Adipose tissue (tissue), 3 donors: Measurements from ENCODE around the gene PTPRA. TPM values are rescaled to one million over a fixed set of nuclear protein-coding genes. Genes with fewer than 3 reads are reported as not detected.
"Not testable (repeated sequence)": the region's sequence is repeated elsewhere in the genome, so short reads cannot be mapped to it uniquely, and the experiment has no call there.

Source experiments
- H3K27ac ChIP-seq: one replicate; pipeline ENCODE4 v1.5.1; 2013; ENCODE audit warnings: low read depth, low read length
- WGBS, 3 donors: extraction: QIAGEN DNeasy Blood & Tissue Kit; methylation state at CpG; one replicate each; pipeline ENCODE4 v1.1.7; 2013; 5-methylcytosine and 5-hydroxymethylcytosine counted together
- polyA plus RNA-seq, 3 donors: library from polyadenylated mRNA; stranded (reverse); fragments of 200-250 nt; gene quantifications; one replicate each; pipeline ENCODE4 v1.2.3, GENCODE V29; 2013
- donor health status: healthy with polysubstance abuse.
- donor health status: Bipolar disorder and iron deficiency.
- donor health status: healthy.

PTPRA gene
- polyA plus RNA-seq, 3 donors, result 15.7 to 31.1 (median 30.8) TPM

DNA sequence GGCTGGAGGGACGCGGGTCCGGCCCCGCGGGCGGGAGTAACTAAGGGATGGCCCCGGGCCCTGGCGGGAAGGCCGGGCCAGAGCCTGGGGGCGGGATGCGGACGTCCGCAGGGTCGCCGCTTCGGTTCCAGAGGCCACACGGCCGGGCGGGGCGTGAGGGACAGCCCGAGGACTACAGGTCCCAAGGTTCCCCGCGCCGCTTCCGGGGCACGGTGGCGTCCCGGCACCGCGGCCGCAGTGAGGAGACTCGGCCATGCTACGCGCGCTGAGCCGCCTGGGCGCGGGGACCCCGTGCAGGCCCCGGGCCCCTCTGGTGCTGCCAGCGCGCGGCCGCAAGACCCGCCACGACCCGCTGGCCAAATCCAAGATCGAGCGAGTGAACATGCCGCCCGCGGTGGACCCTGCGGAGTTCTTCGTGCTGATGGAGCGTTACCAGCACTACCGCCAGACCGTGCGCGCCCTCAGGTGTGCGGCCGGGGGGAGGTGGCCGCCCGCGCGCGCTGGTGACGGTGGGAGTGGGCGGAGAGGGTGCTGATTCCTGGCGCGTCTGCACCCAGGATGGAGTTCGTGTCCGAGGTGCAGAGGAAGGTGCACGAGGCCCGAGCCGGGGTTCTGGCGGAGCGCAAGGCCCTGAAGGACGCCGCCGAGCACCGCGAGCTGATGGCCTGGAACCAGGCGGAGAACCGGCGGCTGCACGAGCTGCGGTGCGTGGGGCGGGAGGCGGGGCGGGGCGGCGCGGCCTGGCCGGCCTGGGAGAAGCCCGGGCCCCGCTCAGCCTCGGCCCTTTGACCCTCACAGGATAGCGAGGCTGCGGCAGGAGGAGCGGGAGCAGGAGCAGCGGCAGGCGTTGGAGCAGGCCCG is 172.8 kb downstream of the PTPRA start, which contains the start of gene MRPS26:
MRPS26 (plus strand) TSS at position 237 of the 861 bp plus-strand sequence; CDS start at position 254, 17 bp downstream.
- whole genome bisulfite sequencing, 3 donors, result 0 to 1% (median 0%) methylated on average over 94 to 104 of the region's 104 CpGs
- peak within 1 kb of the TSS; percentile 41 for H3K27ac ChIP-seq

- H3K27ac ChIP-seq, result no peak overlapping the region
- whole genome bisulfite sequencing, 3 donors, result 36 to 44% (median 42%) methylated on average over 39 of the region's 39 CpGs
These were observed 173.6 kb downstream of the PTPRA start for GRCh38 chr20:3046677-3047462.

DNA sequence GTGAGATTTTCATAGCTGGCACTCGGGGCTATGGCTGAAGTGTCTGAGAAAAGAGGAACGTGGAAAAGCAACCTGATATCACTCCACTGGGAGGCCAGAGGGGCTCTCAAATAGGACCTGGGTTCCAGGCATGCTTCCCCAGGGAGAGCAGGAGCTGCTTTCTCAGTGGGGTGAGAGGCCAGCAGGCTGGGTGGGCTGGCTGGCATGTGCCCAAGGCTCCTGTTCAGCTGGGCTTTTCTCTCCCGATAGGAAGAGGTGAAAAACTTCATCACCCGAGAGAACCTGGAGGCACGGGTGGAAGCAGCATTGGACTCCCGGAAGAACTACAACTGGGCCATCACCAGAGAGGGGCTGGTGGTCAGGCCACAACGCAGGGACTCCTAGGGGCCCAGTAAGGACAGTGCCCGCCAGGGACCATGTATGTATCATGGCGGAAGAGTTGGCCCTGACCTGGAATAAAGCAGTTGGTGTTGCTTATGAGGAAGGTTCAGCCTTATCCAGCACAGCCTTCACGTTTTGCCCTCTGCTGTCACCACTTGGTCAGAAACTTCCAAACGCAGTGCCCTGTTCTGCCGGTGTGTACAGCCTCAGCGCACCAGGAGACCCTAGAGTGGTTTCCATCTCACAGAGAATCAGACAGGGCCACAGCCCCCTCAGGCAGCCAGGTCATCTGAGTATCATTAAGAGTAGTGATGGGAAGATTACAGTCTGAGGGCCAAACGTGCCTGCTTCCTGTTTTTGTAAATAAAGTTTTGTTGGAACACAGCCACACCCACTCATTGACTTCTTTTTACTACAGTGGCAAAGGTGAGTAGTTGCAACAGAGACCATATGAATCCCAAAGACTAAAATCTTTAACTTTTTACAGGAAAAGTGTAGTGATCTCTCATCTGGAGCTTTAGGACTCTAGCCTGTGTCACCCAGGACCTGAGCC is 174.5 kb downstream of the PTPRA start:
- WGBS, 3 donors, result 82 to 84% (median 83%) methylated on average over 14 of the region's 14 CpGs
- H3K27ac ChIP-seq, result no peak overlapping the region

GRCh38 chr20:3051385-3052019 is 178.2 kb downstream of the PTPRA start:
- H3K27ac ChIP-seq, result no peak overlapping the region
- WGBS, 3 donors, result 64 to 77% (median 72%) methylated on average over 7 of the region's 7 CpGs

DNA sequence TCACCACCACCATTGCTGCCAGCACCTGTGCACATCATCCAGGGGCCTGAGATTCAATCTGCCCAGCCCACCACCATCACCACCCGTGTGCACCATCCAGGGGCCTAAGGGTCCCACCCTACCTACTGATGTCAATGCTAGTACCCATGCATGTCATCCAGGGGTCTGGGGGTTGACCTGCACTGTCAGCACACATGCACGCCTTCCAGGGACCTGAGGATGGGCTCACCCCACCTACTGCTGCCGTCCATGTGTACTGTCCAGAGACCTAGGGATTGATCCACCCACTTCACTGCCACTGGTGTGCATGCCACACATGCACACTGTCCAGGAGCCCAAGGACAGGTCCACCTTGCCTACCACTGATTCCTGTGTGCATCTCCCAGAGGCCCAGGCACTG is 186.2 kb downstream of the PTPRA start:
- 88 to 94% (median 91%) methylated on average over 3 of the region's 3 CpGs for WGBS, 3 donors
- H3K27ac ChIP-seq, result no peak overlapping the region

GRCh38 chr20:3064119-3064518 is 190.8 kb downstream of the PTPRA start:
- WGBS, 3 donors, result 78 to 85% (median 83%) methylated on average over 6 of the region's 6 CpGs
- not testable (repeated sequence) for H3K27ac ChIP-seq

DNA sequence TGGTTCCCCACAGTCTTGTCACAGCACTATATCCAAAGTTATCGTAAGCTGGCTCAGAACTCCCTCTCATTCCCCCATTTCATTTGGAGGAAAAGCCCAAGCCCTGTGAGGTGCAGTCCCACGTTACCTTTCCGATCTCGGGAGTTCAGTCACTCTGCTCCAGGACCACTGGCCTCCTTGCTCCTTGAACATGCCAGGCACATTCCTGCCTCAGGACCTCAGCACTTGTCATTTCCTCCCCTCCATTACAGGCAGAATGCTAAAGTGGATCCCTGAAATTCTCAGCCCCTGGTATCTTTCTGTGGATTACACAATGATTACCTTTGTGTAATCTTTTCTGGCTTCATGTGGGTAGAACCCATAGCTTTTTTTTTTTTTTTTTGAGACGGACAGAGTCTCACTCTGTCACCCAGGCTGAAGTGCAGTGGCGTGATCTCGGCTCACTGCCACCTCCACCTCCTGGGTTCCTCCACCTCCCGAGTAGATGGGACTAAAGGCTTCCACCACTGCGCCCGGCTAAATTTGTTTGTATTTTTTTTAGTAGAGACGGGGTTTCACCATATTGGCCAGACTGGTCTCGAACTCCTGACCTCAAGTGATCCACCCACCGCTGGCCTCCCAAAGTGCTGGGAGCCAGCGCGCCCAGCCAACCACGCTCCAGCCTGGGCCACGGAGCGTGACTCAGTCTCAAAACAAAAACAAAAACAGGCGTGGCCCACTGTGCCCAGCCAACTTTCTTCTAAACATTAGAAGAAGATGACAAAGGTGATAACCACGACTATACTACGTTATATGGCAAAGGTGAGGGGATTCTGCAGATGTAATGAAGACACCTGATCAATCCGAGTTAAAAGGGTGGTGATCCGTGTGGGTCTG is 194.1 kb downstream of the PTPRA start:
- WGBS, 3 donors, result 80 to 82% (median 81%) methylated on average over 21 to 23 of the region's 23 CpGs
- H3K27ac ChIP-seq, result no peak overlapping the region

DNA sequence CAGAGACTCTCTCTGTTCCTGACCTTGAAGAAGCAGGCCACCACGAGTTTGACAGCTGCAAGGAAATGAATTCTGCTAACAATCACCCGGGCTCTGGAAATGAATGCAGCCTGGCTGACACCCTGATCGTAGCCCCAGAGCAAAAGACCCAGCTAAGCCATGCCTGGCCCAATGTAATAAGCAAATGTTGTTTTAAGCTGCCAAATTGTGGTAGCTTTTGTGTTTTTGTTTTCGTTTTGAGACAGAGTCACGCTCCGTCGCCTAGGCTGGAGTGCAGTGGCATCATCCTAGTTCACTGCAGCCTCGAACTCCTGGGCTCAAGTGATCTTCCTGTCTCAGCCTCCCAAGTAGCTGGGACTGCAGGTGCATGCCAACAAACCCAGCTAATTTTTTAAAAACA is 194.8 kb downstream of the PTPRA start:
- no peak overlapping the region for H3K27ac ChIP-seq
- WGBS, 3 donors, result 70 to 76% (median 75%) methylated on average over 8 of the region's 8 CpGs

DNA sequence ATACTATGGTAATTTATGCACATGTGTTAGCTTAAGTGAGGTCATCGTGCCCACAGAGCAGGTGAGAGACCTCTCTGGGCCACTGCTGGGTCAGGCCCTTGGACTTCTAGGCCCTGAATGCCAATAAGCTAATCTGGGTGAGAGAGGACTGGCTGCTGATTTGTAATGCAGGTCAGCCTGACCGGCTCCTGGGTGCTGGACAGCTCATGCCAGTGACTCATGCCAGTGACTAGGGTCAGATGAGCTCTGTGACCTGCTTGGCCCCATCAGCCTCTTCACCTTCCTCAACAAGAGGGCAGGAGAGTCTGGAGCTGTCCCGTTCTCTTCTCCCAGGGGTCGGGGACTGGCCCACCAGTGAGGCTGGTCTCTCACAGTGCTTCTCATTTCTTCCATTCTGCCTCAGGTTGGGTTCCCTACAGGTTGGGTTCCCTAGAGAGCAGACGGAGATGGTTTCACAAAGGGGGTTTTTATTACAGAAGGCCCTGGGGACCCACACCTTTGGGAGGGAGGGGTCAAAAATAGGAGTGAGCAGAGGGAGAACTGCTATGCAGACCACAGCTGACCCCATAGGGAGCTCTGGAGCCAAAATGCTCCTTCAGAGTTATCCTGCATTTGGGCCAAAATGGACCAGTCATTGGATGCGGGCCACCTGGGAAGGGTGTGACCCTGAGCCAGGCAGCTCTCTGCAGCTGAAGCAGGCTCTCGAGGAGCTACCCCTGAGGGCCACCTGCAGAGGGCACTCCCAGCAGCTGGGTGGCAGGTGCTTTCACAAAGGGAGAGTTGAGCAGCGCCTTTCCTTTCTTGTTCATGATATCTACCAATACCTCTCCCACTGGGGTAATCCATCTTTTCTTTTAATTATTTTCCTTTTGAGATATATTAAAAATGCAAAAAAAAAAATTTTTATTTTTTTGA is 196.0 kb downstream of the PTPRA start:
- H3K27ac ChIP-seq, result no peak overlapping the region
- 80 to 86% (median 82%) methylated on average over 8 of the region's 8 CpGs for WGBS, 3 donors

DNA sequence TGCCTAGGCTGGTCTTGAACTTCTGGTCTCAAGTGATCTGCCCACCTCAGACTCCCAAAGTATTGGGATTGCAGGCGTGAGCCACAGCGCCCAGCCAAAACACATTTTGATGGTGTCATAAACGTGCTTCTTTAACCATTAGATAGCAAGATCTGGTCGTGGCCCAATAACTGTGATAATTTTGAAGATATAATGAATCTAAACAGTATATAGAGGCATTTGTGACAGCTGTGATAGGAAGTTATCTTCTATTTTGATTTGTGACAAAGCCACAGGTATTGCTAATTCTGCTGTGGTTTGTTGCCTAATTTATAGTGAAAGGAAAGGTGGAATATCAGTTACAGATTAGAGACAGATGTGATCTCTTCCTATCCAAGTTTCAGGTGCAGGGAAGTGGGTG is 197.4 kb downstream of the PTPRA start:
- 69 to 86% (median 78%) methylated on average over 4 of the region's 4 CpGs for WGBS, 3 donors
- H3K27ac ChIP-seq, result no peak overlapping the region

GRCh38 chr20:3071266-3071609 is 198.0 kb downstream of the PTPRA start:
- no peak overlapping the region for H3K27ac ChIP-seq
- 67 to 75% (median 71%) methylated on average over 16 of the region's 16 CpGs for WGBS, 3 donors

GRCh38 chr20:3071610-3072529 is 198.6 kb downstream of the PTPRA start, which contains the start of gene OXT:
Gene OXT (plus strand): TSS chr20:3071620. CDS start chr20:3071656, 36 bp downstream.
- 8 to 10% (median 9%) methylated on average over 87 to 95 of the region's 95 CpGs for WGBS, 3 donors

DNA sequence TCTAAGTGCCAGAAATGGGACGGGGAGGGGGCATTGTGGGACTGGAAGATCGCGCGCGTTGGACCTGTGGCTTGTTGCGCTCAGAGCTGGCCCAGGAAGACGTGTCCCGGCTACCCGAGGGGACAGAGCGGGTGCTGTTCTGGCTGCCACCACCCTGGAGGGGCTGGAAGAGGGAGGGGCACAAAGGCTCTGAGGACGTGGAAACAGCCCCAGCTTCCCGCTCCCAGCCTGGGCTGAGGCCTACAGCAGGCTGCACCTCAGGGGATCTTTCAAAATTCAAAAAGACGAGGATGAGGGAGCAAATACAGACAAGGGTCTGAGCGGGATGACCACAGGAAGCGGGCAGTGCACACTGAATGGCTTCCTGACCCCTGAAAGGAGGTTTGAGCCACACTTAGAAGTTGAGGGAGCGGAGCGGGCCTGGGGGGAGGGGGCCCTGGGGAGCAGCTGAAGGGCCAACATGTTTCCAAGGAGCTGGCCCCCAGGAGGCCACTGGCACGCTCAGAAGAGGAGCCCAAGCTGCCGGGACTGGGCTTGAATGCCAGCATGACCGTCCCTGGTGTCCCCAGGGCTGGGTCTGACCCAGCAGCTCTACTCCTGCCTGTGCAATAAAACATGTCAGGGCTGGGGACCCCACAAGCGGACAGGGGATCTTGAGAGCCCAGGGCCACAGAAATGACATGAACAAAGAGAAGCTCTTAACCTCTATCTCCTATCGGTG is 199.4 kb downstream of the PTPRA start:
- no peak overlapping the region for H3K27ac ChIP-seq
- WGBS, 3 donors, result 72 to 81% (median 78%) methylated on average over 21 to 22 of the region's 22 CpGs

More at GRCh38 chr20:3071610-3072529, 198.6 kb downstream of the PTPRA start, which contains the start of gene OXT:
- no peak within 1 kb of the TSS for H3K27ac ChIP-seq

DNA sequence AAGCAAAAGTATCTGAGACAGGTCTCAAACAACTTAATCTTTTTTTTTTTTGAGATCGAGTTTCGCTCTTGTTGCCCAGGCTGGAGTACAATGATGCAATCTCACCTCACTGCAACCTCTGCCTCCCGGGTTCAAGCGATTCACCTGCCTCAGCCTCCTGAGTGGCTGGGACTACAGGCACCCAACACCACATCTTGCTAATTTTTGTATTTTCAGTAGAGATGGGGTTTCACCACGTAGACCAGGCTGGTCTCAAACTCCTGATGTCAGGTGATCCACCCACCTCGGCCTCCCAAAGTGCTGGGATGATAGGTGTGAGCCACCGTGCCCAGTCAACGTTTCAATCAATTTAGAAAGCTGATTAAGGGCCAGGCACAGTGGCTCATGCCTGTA is 200.0 kb downstream of the PTPRA start:
- 87 to 91% (median 90%) methylated on average over 8 of the region's 8 CpGs for WGBS, 3 donors
- H3K27ac ChIP-seq, result not testable (repeated sequence)
